OCI-LY3 (cell line): Measurements from ENCODE around the gene RHOBTB3.

Experiments used
- H2AFZ ChIP-seq: fragments of 200-600, 300-600 bp; shearing (Covaris generic); 2 replicates; pipeline ENCODE4 v1.6.0; 2014; ENCODE audit warnings: antibody characterized with exemption, low read depth, low read length
- H3K27ac ChIP-seq: fragments of 200-600, 300-600 bp; sonication (generic); 2 replicates; pipeline ENCODE4 v1.5.1; 2014; ENCODE audit warnings: mild to moderate bottlenecking, low read length, moderate library complexity, mixed read lengths
- H3K27me3 ChIP-seq: fragments of 200-600, 300-600 bp; sonication (generic); 2 replicates; pipeline ENCODE4 v1.6.1; 2014; ENCODE audit warnings: low read depth, low read length, mixed read lengths
- H3K36me3 ChIP-seq: fragments of 200-600, 300-600 bp; sonication (generic); replicated peaks from 2 replicates; pipeline ENCODE3; 2014; ENCODE audit warnings: low read depth, low read length, mixed read lengths
- H3K4me1 ChIP-seq: fragments of 300-600, 200-600 bp; sonication (generic); 2 replicates; pipeline ENCODE4 v1.6.1; 2014; ENCODE audit warnings: low read length, mixed read lengths
- H3K4me2 ChIP-seq: fragments of 200-600, 300-600 bp; sonication (generic); 2 replicates; pipeline ENCODE4 v1.6.1; 2014; ENCODE audit warnings: low read length, mixed read lengths
- H3K4me3 ChIP-seq: fragments of 300-600, 200-600 bp; sonication (generic); 2 replicates; pipeline ENCODE4 v1.5.1; 2014; ENCODE audit warnings: antibody characterized with exemption, mild to moderate bottlenecking, low read length, moderate library complexity
- H3K79me2 ChIP-seq: fragments of 300-600, 200-600 bp; shearing (Covaris generic); 2 replicates; pipeline ENCODE4 v1.6.1; 2014; ENCODE audit warnings: mild to moderate bottlenecking, low read length, mixed read lengths
- H3K9ac ChIP-seq: fragments of 300-600, 200-600 bp; shearing (Covaris generic); 2 replicates; pipeline ENCODE4 v1.6.0; 2014; ENCODE audit warnings: mild to moderate bottlenecking, low read length, moderate library complexity
- H3K9me3 ChIP-seq: fragments of 200-600, 300-600 bp; shearing (Covaris generic); 2 replicates; pipeline ENCODE4 v1.6.1; 2014; ENCODE audit warnings: low read length, mixed read lengths; ENCODE audit not compliant: insufficient read depth
- H4K20me1 ChIP-seq: fragments of 200-600, 300-600 bp; sonication (generic); 2 replicates; pipeline ENCODE4 v1.6.1; 2016; ENCODE audit warnings: low read length, mixed read lengths; ENCODE audit not compliant: insufficient read depth
- CTCF ChIP-seq: fragments of 200-600, 300-600 bp; sonication (generic); IDR thresholded peaks from 2 replicates; pipeline ENCODE4 v1.5.1; 2014; ENCODE audit warnings: antibody characterized with exemption, low read length, low read depth
- EZH2phosphoT487 ChIP-seq: fragments of 200-600 bp; shearing (Covaris generic); IDR thresholded peaks from 2 replicates; pipeline ENCODE4 v1.6.1; 2018; ENCODE audit warnings: antibody characterized with exemption, mixed run types, low read depth

RHOBTB3 gene

GRCh38 chr5:95822043-95822541 lies 91.0 kb downstream of the RHOBTB3 start:
- Histone ChIP-seq H4K20me1 (no peaks in the 10 kb centered on the region), H3K27me3 (no peaks in the 10 kb centered on the region), H3K9me3 (no peaks in the 10 kb centered on the region), H3K36me3 (no peaks in the 10 kb centered on the region), H3K79me2 (no peaks in the 10 kb centered on the region), H3K4me2 (peak overlapping the region; percentile 99), H3K4me3 (peak overlapping the region; percentile 97), H3K27ac (peak overlapping the region; percentile 76), H3K9ac (peak overlapping the region; percentile 75), H2AFZ (peak overlapping the region; percentile 81), H3K4me1 (peaks cover 42% of the 10 kb centered on the region)
- TF ChIP-seq EZH2phosphoT487 = no peak
- no peak for TF ChIP-seq CTCF

- Histone ChIP-seq H3K27me3 (no peaks in the 10 kb centered on the region), H3K4me2 (peak within 1 kb of the TSS; percentile 99), H3K9ac (peak within 1 kb of the TSS; percentile 75), H3K4me3 (peak within 1 kb of the TSS; percentile 97), H2AFZ (peak within 1 kb of the TSS; percentile 81), H3K36me3 (no peaks in the 10 kb centered on the region), H3K9me3 (no peaks in the 10 kb centered on the region), H4K20me1 (no peaks in the 10 kb centered on the region), H3K79me2 (no peaks in the 10 kb centered on the region), H3K27ac (peak within 1 kb of the TSS; percentile 76), H3K4me1 (peaks cover 41% of the 10 kb centered on the region)
- TF ChIP-seq CTCF (no peak), EZH2phosphoT487 (no peak)
These were observed 91.5 kb downstream of the RHOBTB3 start, which contains the start of gene GLRX for GRCh38 chr5:95822542-95823181. GLRX (minus strand) TSS chr5:95822726; CDS start chr5:95822662, 64 bp downstream.

- H3K9me3 ChIP-seq = no peaks in the 10 kb centered on the region
- no peaks in the 10 kb centered on the region for H3K79me2 ChIP-seq
- H3K36me3 ChIP-seq = no peaks in the 10 kb centered on the region
- peak overlapping the region; percentile 97 for H3K4me3 ChIP-seq
- TF ChIP-seq EZH2phosphoT487 (no peak), CTCF (no peak)
- H3K27me3 ChIP-seq = no peaks in the 10 kb centered on the region
- H3K27ac ChIP-seq = peak overlapping the region; percentile 76
- H3K9ac ChIP-seq = peak overlapping the region; percentile 75
- H4K20me1 ChIP-seq = no peaks in the 10 kb centered on the region
- H3K4me1 ChIP-seq = peaks cover 34% of the 10 kb centered on the region
- peak overlapping the region; percentile 81; the same call in 1 of the 2 replicates for H2AFZ ChIP-seq
- H3K4me2 ChIP-seq = peak overlapping the region; percentile 99
These were observed 92.1 kb downstream of the RHOBTB3 start for GRCh38 chr5:95823218-95823737.
